Measurements from ENCODE around the gene FIP1L1.
"Not testable (repeated sequence)": the region's sequence is repeated elsewhere in the genome, so short reads cannot be mapped to it uniquely, and the experiment has no call there.

Gene FIP1L1

GRCh38 chr4:53377319-53378170 is at the start of gene FIP1L1:
Gene FIP1L1, plus strand, starts transcription at chr4:53377641. Its CDS starts 198 bp downstream, at chr4:53377839.
- peak; percentile 91 for DNase-seq (ENCODE audit: low spot score)

- DNase-seq (ENCODE audit: low spot score): not testable (repeated sequence)
These were observed 42.5 kb upstream of the FIP1L1 start for GRCh38 chr4:53334916-53335315.

GRCh38 chr4:53340145-53340544 is 37.3 kb upstream of the FIP1L1 start:
- not testable (repeated sequence) for DNase-seq (ENCODE audit: low spot score)

GRCh38 chr4:53346392-53346791 is 31.0 kb upstream of the FIP1L1 start:
- DNase-seq (ENCODE audit: low spot score): not testable (repeated sequence)

GRCh38 chr4:53346920-53347852 is 30.3 kb upstream of the FIP1L1 start:
- no peak for DNase-seq (ENCODE audit: low spot score)

- DNase-seq (ENCODE audit: low spot score): no peak
These were observed 29.4 kb upstream of the FIP1L1 start for GRCh38 chr4:53348046-53348445.

GRCh38 chr4:53349091-53349491 is 28.4 kb upstream of the FIP1L1 start:
- no peak for DNase-seq (ENCODE audit: low spot score)

- no peak for DNase-seq (ENCODE audit: low spot score)
These were observed 23.3 kb upstream of the FIP1L1 start for GRCh38 chr4:53354012-53354722.

- no peak for DNase-seq (ENCODE audit: low spot score)
These were observed 21.4 kb upstream of the FIP1L1 start for GRCh38 chr4:53355930-53356521.

GRCh38 chr4:53361451-53361850 is 16.0 kb upstream of the FIP1L1 start:
- no peak for DNase-seq (ENCODE audit: low spot score)

GRCh38 chr4:53362093-53362492 is 15.3 kb upstream of the FIP1L1 start:
- no peak for DNase-seq (ENCODE audit: low spot score)

GRCh38 chr4:53364624-53365023 is 12.8 kb upstream of the FIP1L1 start:
- no peak for DNase-seq (ENCODE audit: low spot score)

GRCh38 chr4:53365121-53365485 is 12.3 kb upstream of the FIP1L1 start:
- peak; percentile 81 for DNase-seq (ENCODE audit: low spot score)

GRCh38 chr4:53365486-53366300 is 11.7 kb upstream of the FIP1L1 start, which contains the start of gene SCFD2:
Gene SCFD2, minus strand, starts transcription at chr4:53366061.
- peak; percentile 97 for DNase-seq (ENCODE audit: low spot score)

- DNase-seq (ENCODE audit: low spot score): no peak
These were observed 11.1 kb upstream of the FIP1L1 start for GRCh38 chr4:53366301-53366716.

- no peak for DNase-seq (ENCODE audit: low spot score)
These were observed 9.7 kb upstream of the FIP1L1 start for GRCh38 chr4:53367721-53368120.

- DNase-seq (ENCODE audit: low spot score): no peak
These were observed 6.4 kb upstream of the FIP1L1 start for GRCh38 chr4:53371049-53371448.

GRCh38 chr4:53371843-53372521 is 5.5 kb upstream of the FIP1L1 start:
- no peak for DNase-seq (ENCODE audit: low spot score)

GRCh38 chr4:53374777-53375258 is 2.6 kb upstream of the FIP1L1 start:
- no peak for DNase-seq (ENCODE audit: low spot score)

GRCh38 chr4:53376900-53377299 is 541 bp upstream of the FIP1L1 start:
- no peak for DNase-seq (ENCODE audit: low spot score)

Data from RKO (cell line).